Measurements from ENCODE around the gene TBC1D21. TPM values are rescaled to one million over a fixed set of nuclear protein-coding genes. Genes with fewer than 3 reads are reported as not detected.
A peak's percentile ranks its signal among the peaks of the same experiment; 100 is the strongest.

TBC1D21 gene
- total RNA-seq, 6 experiments from 2014 or later: not detected

GRCh38 chr15:73844356-73844755 is 29.0 kb upstream of the TBC1D21 start:
- intact Hi-C loops (cut with DNase I): no loop called here
- Histone ChIP-seq H3K36me3 (no peaks in the 10 kb centered on the region), H3K9me3 (no peaks in the 10 kb centered on the region), H3K4me3 (no peak overlapping the region), H3K4me1 (no peaks in the 10 kb centered on the region), H3K27ac (no peak overlapping the region), H3K27me3 (no peaks in the 10 kb centered on the region)
- TF ChIP-seq, protein P1, sequence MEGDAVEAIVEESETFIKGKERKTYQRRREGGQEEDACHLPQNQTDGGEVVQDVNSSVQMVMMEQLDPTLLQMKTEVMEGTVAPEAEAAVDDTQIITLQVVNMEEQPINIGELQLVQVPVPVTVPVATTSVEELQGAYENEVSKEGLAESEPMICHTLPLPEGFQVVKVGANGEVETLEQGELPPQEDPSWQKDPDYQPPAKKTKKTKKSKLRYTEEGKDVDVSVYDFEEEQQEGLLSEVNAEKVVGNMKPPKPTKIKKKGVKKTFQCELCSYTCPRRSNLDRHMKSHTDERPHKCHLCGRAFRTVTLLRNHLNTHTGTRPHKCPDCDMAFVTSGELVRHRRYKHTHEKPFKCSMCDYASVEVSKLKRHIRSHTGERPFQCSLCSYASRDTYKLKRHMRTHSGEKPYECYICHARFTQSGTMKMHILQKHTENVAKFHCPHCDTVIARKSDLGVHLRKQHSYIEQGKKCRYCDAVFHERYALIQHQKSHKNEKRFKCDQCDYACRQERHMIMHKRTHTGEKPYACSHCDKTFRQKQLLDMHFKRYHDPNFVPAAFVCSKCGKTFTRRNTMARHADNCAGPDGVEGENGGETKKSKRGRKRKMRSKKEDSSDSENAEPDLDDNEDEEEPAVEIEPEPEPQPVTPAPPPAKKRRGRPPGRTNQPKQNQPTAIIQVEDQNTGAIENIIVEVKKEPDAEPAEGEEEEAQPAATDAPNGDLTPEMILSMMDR (IDR thresholded peaks at IDR 0.05): no peak
- no peak for TF ChIP-seq POLR2A (IDR thresholded peaks at IDR 0.05)
- WGBS (ENCODE audit: insufficient coverage, low coverage, low lambda C conversion rate, missing lambda C conversion rate): 36% methylated on average over 1 of the region's 1 CpG
- no peak for ATAC-seq
- no peak for DNase-seq

GRCh38 chr15:73845507-73845906 is 27.9 kb upstream of the TBC1D21 start:
- Histone ChIP-seq H3K27ac (no peak overlapping the region), H3K27me3 (no peaks in the 10 kb centered on the region), H3K4me1 (no peaks in the 10 kb centered on the region), H3K9me3 (no peaks in the 10 kb centered on the region), H3K36me3 (no peaks in the 10 kb centered on the region), H3K4me3 (no peak overlapping the region)
- intact Hi-C loops (cut with DNase I): no loop called here
- 17% methylated on average over 1 of the region's 2 CpGs for WGBS (ENCODE audit: insufficient coverage, low coverage, low lambda C conversion rate, missing lambda C conversion rate)
- ATAC-seq (no peak), DNase-seq (no peak)
- TF ChIP-seq POLR2A (IDR thresholded peaks at IDR 0.05): no peak
- TF ChIP-seq, protein P1 (IDR thresholded peaks at IDR 0.05): no peak

DNA sequence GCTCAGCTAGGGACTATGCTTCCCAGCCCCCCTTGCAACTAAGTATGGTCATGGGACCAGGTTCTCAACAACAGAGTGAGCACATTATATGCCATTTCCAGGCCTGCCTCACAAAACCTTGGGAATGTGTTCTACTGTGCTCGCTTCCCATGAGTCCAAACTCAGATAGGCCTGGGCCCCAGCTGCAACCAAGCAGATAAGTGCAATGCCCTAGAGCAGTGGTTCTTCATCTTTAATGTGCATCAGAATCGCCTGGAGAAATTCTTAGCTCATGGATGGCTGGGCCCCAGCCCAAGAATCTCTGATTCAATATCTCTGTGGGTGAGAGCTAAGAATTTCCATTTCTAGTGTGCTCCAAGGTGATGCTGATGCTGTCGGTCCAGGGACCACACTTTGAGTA is 27.5 kb upstream of the TBC1D21 start:
- 48% methylated on average over 3 of the region's 3 CpGs for WGBS (ENCODE audit: insufficient coverage, low coverage, low lambda C conversion rate, missing lambda C conversion rate)
- no peak for DNase-seq
- TF ChIP-seq, protein P1 (IDR thresholded peaks at IDR 0.05): no peak
- TF ChIP-seq POLR2A (IDR thresholded peaks at IDR 0.05): no peak
- no peak overlapping the region for H3K27ac ChIP-seq
- no peaks in the 10 kb centered on the region for H3K36me3 ChIP-seq
- intact Hi-C loops (cut with DNase I): no loop called here
- no peak overlapping the region for H3K4me3 ChIP-seq
- no peak for ATAC-seq
- H3K9me3 ChIP-seq: no peaks in the 10 kb centered on the region
- no peaks in the 10 kb centered on the region for H3K27me3 ChIP-seq
- H3K4me1 ChIP-seq: no peaks in the 10 kb centered on the region

DNA sequence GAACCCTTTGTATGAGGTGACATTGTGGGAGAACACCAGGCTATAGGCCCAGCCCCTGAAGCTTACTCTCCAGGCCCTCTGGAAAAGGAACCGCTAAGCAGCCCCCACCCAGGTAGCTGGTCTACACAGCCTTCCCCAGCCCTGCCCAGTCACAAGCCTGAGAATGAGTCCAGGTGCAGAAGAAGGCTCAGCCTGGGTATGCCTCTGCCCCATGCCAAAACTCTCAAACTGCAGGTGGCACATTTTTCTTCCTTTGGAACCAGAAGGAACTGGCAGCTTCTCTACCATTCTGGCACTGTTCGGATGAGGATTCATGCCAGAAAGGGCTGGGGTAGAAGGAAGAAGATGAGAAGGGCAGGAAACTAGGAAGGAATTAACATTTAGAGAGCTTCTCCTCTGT is 23.7 kb upstream of the TBC1D21 start:
- Histone ChIP-seq H3K36me3 (no peaks in the 10 kb centered on the region), H3K4me1 (no peaks in the 10 kb centered on the region), H3K4me3 (no peak overlapping the region), H3K27ac (no peak overlapping the region), H3K9me3 (no peaks in the 10 kb centered on the region), H3K27me3 (no peaks in the 10 kb centered on the region)
- intact Hi-C loops (cut with DNase I): no loop called here
- ATAC-seq (no peak), DNase-seq (peak in 1 of 3 donors; percentile 1)
- WGBS (ENCODE audit: insufficient coverage, low coverage, low lambda C conversion rate, missing lambda C conversion rate): 88% methylated on average over 1 of the region's 2 CpGs
- TF ChIP-seq POLR2A (IDR thresholded peaks at IDR 0.05): no peak
- TF ChIP-seq, protein P1 (IDR thresholded peaks at IDR 0.05): no peak

- Histone ChIP-seq H3K9me3 (no peaks in the 10 kb centered on the region), H3K4me1 (no peaks in the 10 kb centered on the region), H3K27me3 (no peaks in the 10 kb centered on the region), H3K4me3 (no peak overlapping the region), H3K36me3 (no peaks in the 10 kb centered on the region), H3K27ac (no peak overlapping the region)
- intact Hi-C loops (cut with DNase I): no loop called here
- ATAC-seq (no peak), DNase-seq (no peak)
- TF ChIP-seq, protein P1 (IDR thresholded peaks at IDR 0.05): no peak
- no peak for TF ChIP-seq POLR2A (IDR thresholded peaks at IDR 0.05)
- WGBS (ENCODE audit: insufficient coverage, low coverage, low lambda C conversion rate, missing lambda C conversion rate): 39% methylated on average over 1 of the region's 1 CpG
Measured at GRCh38 chr15:73850228-73850627, 23.1 kb upstream of the TBC1D21 start.

Measured in right lobe of liver (tissue), 6 donors.